GM23338 (cell line): ENCODE measurements around the gene CPM. TPM values are rescaled to one million over a fixed set of nuclear protein-coding genes. Genes with fewer than 3 reads are reported as not detected.

Experiments used
- ATAC-seq: fragments of 200-7000 bp; cut with Tn5 transposase; 3 replicates; pipeline ENCODE4 v1.9.1; 2020
- DNase-seq: peaks from one replicate; pipeline ENCODE4 v3.0.0-alpha.2; 2015; ENCODE audit warnings: low spot score
- H2AFZ ChIP-seq: fragments of 200-600 bp; sonication (generic); 2 replicates; pipeline ENCODE4 v1.8.0; 2016; ENCODE audit warnings: antibody characterized with exemption, mild to moderate bottlenecking, moderate library complexity
- H3F3A ChIP-seq: fragments of 200-600 bp; sonication (generic); replicated peaks from 2 replicates; pipeline ENCODE4 v1.8.0; 2017; ENCODE audit warnings: antibody characterized with exemption, mixed run types, low read depth
- H3K27ac ChIP-seq: fragments of 200-600 bp; sonication (generic); 2 replicates; pipeline ENCODE4 v1.6.1; 2016; ENCODE audit warnings: low read depth
- H3K27me3 ChIP-seq: fragments of 200-600 bp; sonication (generic); 2 replicates; pipeline ENCODE4 v1.8.0; 2016; ENCODE audit warnings: mild to moderate bottlenecking, mixed run types, moderate library complexity; ENCODE audit not compliant: insufficient read depth
- H3K36me3 ChIP-seq: fragments of 200-600 bp; sonication (generic); 2 replicates; pipeline ENCODE4 v1.8.0; 2016; ENCODE audit warnings: mild to moderate bottlenecking; ENCODE audit not compliant: insufficient read depth
- H3K4me1 ChIP-seq: fragments of 200-600 bp; sonication (generic); 2 replicates; pipeline ENCODE4 v1.8.0; 2016; ENCODE audit warnings: mild to moderate bottlenecking, moderate library complexity; ENCODE audit not compliant: insufficient read depth
- H3K4me2 ChIP-seq: fragments of 200-600 bp; sonication (generic); 2 replicates; pipeline ENCODE4 v1.7.1; 2017; ENCODE audit warnings: mixed run types
- H3K4me3 ChIP-seq: fragments of 200-600 bp; sonication (generic); 2 replicates; pipeline ENCODE4 v1.6.1; 2016; ENCODE audit warnings: mixed run types
- H3K79me2 ChIP-seq: fragments of 200-600 bp; sonication (generic); replicated peaks from 2 replicates; pipeline ENCODE4 v1.8.0; 2017; ENCODE audit warnings: mild to moderate bottlenecking; ENCODE audit not compliant: insufficient read depth
- H3K9me2 ChIP-seq: fragments of 200-600 bp; sonication (generic); 2 replicates; pipeline ENCODE4 v1.8.0; 2017; ENCODE audit not compliant: insufficient read depth
- H4K20me1 ChIP-seq: fragments of 200-600 bp; sonication (generic); replicated peaks from 2 replicates; pipeline ENCODE4 v1.8.0; 2017; ENCODE audit warnings: mild to moderate bottlenecking; ENCODE audit not compliant: insufficient read depth
- H3K27ac Mint-ChIP-seq: 2 replicates; pipeline ENCODE4 v1.8.0; 2020; ENCODE audit warnings: inconsistent platforms, mild to moderate bottlenecking, moderate library complexity, mixed read lengths
- H3K27me3 Mint-ChIP-seq: 3 replicates; pipeline ENCODE4 v1.8.0; 2022; ENCODE audit warnings: low read depth, mild to moderate bottlenecking, moderate library complexity, mixed read lengths, inconsistent platforms; ENCODE audit not compliant: insufficient read depth, poor library complexity
- H3K36me3 Mint-ChIP-seq: 3 replicates; pipeline ENCODE4 v1.8.0; 2021; ENCODE audit warnings: low read depth, mild to moderate bottlenecking, inconsistent platforms, moderate library complexity, mixed read lengths
- H3K4me1 Mint-ChIP-seq: 3 replicates; pipeline ENCODE4 v1.8.0; 2020; ENCODE audit warnings: mild to moderate bottlenecking, inconsistent platforms, mixed read lengths
- H3K4me3 Mint-ChIP-seq: 3 replicates; pipeline ENCODE4 v1.8.0; 2021; ENCODE audit warnings: moderate library complexity, mild to moderate bottlenecking, inconsistent platforms, mixed read lengths
- H3K9me3 Mint-ChIP-seq: 3 replicates; pipeline ENCODE4 v1.8.0; 2020; ENCODE audit warnings: moderate library complexity, mild to moderate bottlenecking, inconsistent platforms, mixed read lengths
- CREB1 ChIP-seq: fragments of 250-450 bp; sonication (Bioruptor Pico); IDR thresholded peaks from 2 replicates; pipeline ENCODE4 v1.5.0; 2020; ENCODE audit warnings: low read depth, mild to moderate bottlenecking, moderate library complexity
- CTCF ChIP-seq, 2 experiments: fragments of 200-600 bp in 1 of 2; sonication (generic) in 1 of 2; conservative IDR thresholded peaks; 2 replicates each; pipeline versions ENCODE4 v1.5.1 to v1.6.1; 2016 to 2017; ENCODE audit warnings: antibody characterized with exemption in 2 of 2, low read depth in 2 of 2, mild to moderate bottlenecking in 2 of 2, moderate library complexity in 1 of 2
- EZH2 ChIP-seq: fragments of 200-600 bp; sonication (generic); IDR thresholded peaks from one replicate; pipeline ENCODE4 v1.8.0; 2017; ENCODE audit warnings: antibody characterized with exemption, mild to moderate bottlenecking, low read depth; ENCODE audit not compliant: unreplicated experiment
- EZH2phosphoT487 ChIP-seq: fragments of 200-600 bp; sonication (generic); IDR thresholded peaks from one replicate; pipeline ENCODE4 v1.8.1; 2018; ENCODE audit warnings: antibody characterized with exemption; ENCODE audit not compliant: unreplicated experiment
- JUNB ChIP-seq: IDR thresholded peaks from one replicate; pipeline ENCODE4 v1.6.1; 2016; ENCODE audit warnings: antibody characterized with exemption; ENCODE audit not compliant: unreplicated experiment
- NANOG ChIP-seq: IDR thresholded peaks from 2 replicates; pipeline ENCODE4 v1.6.1; 2016; ENCODE audit warnings: antibody characterized with exemption, borderline replicate concordance
- POLR2AphosphoS5 ChIP-seq: IDR thresholded peaks from 2 replicates; pipeline ENCODE4 v1.6.1; 2016; ENCODE audit warnings: antibody characterized with exemption, low read depth
- STAT1 ChIP-seq: IDR thresholded peaks from one replicate; pipeline ENCODE4 v1.6.1; 2016; ENCODE audit warnings: antibody characterized with exemption; ENCODE audit not compliant: unreplicated experiment
- ZNF114 ChIP-seq: fragments of 250-450 bp; sonication (Bioruptor Pico); IDR thresholded peaks from 2 replicates; pipeline ENCODE4 v1.5.0; 2020; ENCODE audit warnings: mild to moderate bottlenecking, moderate library complexity
- ZNF331 ChIP-seq: fragments of 250-450 bp; sonication (Bioruptor Pico); IDR thresholded peaks from 2 replicates; pipeline ENCODE4 v1.5.0; 2020; ENCODE audit warnings: low read depth, mild to moderate bottlenecking, moderate library complexity
- ZNF462 ChIP-seq: fragments of 250-450 bp; sonication (Bioruptor Pico); IDR thresholded peaks from 2 replicates; pipeline ENCODE4 v1.5.0; 2020; ENCODE audit warnings: mild to moderate bottlenecking, moderate library complexity
- polyA plus RNA-seq: library from polyadenylated mRNA; unstranded; fragments of >200 nt; fragmentation: Nextera tagmentation; extraction: Ambion mirVana; gene quantifications from 2 replicates; pipeline ENCODE4 v1.2.1, GENCODE V29; 2016
- total RNA-seq: library from RNA; depleted of rRNA; stranded (reverse); fragments of >200 nt; shearing (Covaris generic); gene quantifications from 2 replicates; pipeline ENCODE4 v1.2.3, GENCODE V29; 2014
- TF ChIP-seq, protein P1 (sequence below): IDR thresholded peaks from one replicate; pipeline ENCODE4 v1.6.1; 2018; ENCODE audit warnings: antibody characterized with exemption; ENCODE audit not compliant: unreplicated experiment
- TF ChIP-seq, protein P2 (sequence below): IDR thresholded peaks from 2 replicates; pipeline ENCODE4 v1.6.1; 2016; ENCODE audit warnings: antibody characterized with exemption

CPM gene
- total and polyA plus RNA-seq, 2 experiments from 2014 or later: 0.37 to 5.8 TPM

DNA sequence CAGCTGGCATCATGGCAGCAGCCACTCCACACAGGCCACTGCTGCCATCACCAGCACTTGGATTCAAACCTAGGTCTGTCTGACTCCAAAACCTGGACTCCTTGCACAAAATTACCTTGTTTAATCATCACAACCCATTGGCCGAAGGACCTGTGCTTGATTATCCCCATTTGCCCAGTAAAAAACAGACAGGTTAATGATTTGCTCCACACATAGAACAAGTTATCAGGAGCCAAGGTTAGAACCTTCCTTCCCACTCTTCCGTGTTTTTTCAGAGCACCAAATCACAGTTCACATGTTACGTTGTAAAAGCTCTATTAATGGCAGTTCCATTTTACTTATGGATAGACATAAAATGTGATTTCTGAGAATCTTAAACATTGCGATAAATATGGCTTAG lies 23.5 kb upstream of the CPM start:
- H3K36me3 ChIP-seq: no peaks in the 10 kb centered on the region
- no peak overlapping the region for H3K4me2 ChIP-seq
- H3K27ac ChIP-seq: no peak overlapping the region
- H3K9me2 ChIP-seq: no peaks in the 10 kb centered on the region
- Mint-ChIP-seq H3K36me3 (peaks cover 12% of the 10 kb centered on the region), H3K4me3 (no peak overlapping the region), H3K9me3 (peaks cover 16% of the 10 kb centered on the region), H3K27ac (no peak overlapping the region), H3K4me1 (no peaks in the 10 kb centered on the region), H3K27me3 (no peaks in the 10 kb centered on the region)
- no peak for TF ChIP-seq EZH2
- TF ChIP-seq POLR2AphosphoS5: no peak
- TF ChIP-seq ZNF462 (CRISPR knock-in tag): no peak
- no peak for TF ChIP-seq EZH2phosphoT487
- no peak for TF ChIP-seq NANOG
- no peak for TF ChIP-seq ZNF114 (CRISPR knock-in tag)
- TF ChIP-seq CTCF (conservative IDR thresholded peaks at IDR 0.05; ENCODE audit: low read depth in 2 of 2): no peak
- TF ChIP-seq, protein P1, sequence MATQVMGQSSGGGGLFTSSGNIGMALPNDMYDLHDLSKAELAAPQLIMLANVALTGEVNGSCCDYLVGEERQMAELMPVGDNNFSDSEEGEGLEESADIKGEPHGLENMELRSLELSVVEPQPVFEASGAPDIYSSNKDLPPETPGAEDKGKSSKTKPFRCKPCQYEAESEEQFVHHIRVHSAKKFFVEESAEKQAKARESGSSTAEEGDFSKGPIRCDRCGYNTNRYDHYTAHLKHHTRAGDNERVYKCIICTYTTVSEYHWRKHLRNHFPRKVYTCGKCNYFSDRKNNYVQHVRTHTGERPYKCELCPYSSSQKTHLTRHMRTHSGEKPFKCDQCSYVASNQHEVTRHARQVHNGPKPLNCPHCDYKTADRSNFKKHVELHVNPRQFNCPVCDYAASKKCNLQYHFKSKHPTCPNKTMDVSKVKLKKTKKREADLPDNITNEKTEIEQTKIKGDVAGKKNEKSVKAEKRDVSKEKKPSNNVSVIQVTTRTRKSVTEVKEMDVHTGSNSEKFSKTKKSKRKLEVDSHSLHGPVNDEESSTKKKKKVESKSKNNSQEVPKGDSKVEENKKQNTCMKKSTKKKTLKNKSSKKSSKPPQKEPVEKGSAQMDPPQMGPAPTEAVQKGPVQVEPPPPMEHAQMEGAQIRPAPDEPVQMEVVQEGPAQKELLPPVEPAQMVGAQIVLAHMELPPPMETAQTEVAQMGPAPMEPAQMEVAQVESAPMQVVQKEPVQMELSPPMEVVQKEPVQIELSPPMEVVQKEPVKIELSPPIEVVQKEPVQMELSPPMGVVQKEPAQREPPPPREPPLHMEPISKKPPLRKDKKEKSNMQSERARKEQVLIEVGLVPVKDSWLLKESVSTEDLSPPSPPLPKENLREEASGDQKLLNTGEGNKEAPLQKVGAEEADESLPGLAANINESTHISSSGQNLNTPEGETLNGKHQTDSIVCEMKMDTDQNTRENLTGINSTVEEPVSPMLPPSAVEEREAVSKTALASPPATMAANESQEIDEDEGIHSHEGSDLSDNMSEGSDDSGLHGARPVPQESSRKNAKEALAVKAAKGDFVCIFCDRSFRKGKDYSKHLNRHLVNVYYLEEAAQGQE: no peak
- TF ChIP-seq, protein P2, sequence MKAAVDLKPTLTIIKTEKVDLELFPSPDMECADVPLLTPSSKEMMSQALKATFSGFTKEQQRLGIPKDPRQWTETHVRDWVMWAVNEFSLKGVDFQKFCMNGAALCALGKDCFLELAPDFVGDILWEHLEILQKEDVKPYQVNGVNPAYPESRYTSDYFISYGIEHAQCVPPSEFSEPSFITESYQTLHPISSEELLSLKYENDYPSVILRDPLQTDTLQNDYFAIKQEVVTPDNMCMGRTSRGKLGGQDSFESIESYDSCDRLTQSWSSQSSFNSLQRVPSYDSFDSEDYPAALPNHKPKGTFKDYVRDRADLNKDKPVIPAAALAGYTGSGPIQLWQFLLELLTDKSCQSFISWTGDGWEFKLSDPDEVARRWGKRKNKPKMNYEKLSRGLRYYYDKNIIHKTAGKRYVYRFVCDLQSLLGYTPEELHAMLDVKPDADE: no peak
- TF ChIP-seq ZNF331 (CRISPR knock-in tag): no peak
- no peak for TF ChIP-seq JUNB
- no peak for TF ChIP-seq STAT1
- TF ChIP-seq CREB1 (CRISPR knock-in tag): no peak
- DNase-seq: no peak
- no peaks in the 10 kb centered on the region for H3K4me1 ChIP-seq
- H4K20me1 ChIP-seq: no peaks in the 10 kb centered on the region
- no peaks in the 10 kb centered on the region for H3K79me2 ChIP-seq
- H3K4me3 ChIP-seq: no peak overlapping the region
- no peaks in the 10 kb centered on the region for H3K27me3 ChIP-seq
- no peak for ATAC-seq
- H2AFZ ChIP-seq: no peak overlapping the region
- no peaks in the 10 kb centered on the region for H3F3A ChIP-seq
